ENCODE results near the gene CD2BP2.

CD2BP2 gene

GRCh38 chr16:30381291-30382041, 26.4 kb upstream of the CD2BP2 start:
- H3K4me1 Mint-ChIP-seq, result peaks cover 60% of the 10 kb centered on the region
- H3K9me3 Mint-ChIP-seq, result no peaks in the 10 kb centered on the region
- H3K36me3 Mint-ChIP-seq, result peaks cover 4% of the 10 kb centered on the region
- H3K27ac Mint-ChIP-seq, result peak overlapping the region; percentile 93
- no peaks in the 10 kb centered on the region for H3K27me3 Mint-ChIP-seq
- H3K4me3 Mint-ChIP-seq, result peak overlapping the region; percentile 89

- no peaks in the 10 kb centered on the region for H3K27me3 Mint-ChIP-seq
Measured at GRCh38 chr16:30380803-30381208, 25.7 kb upstream of the CD2BP2 start.

GRCh38 chr16:30380072-30380802, 25.1 kb upstream of the CD2BP2 start:
- H3K36me3 Mint-ChIP-seq, result peaks cover 4% of the 10 kb centered on the region
- H3K4me1 Mint-ChIP-seq, result peaks cover 54% of the 10 kb centered on the region

More at GRCh38 chr16:30380803-30381208, 25.7 kb upstream of the CD2BP2 start:
- Mint-ChIP-seq H3K9me3 (no peaks in the 10 kb centered on the region), H3K36me3 (peaks cover 4% of the 10 kb centered on the region), H3K4me1 (peaks cover 60% of the 10 kb centered on the region), H3K4me3 (peak overlapping the region; percentile 89), H3K27ac (peak overlapping the region; percentile 93)

DNA sequence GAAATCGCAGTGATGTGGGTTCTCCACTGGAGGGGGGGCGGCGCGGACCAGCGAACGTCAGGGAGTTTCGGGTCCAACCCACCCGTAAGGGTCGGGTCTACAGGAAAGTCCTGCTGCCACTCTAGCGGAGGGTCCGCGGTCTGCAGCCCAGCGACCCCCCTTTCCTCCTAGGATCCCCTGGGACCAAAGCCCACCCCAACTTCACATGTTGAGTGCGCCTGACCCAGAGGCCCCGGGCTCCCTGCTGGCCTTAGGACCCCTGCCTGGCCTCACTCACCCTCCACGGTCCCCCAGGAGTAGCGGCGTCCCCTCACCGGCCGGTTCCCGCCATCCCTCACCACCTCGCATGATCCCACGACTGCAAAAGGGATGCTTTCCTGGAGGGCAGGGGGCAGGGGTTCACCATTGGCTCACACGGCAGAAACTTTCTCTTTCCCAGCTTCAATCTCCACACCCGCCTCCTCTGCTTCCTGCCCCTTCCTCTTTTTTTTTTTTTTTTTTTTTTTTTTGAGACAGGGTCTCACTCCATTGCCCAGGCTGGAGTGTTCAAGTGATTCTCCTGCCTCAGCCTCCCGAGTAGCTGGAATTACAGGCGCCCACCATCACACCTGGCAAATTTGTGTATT, 24.2 kb upstream of the CD2BP2 start:
- peak overlapping the region; percentile 93 for H3K27ac Mint-ChIP-seq
- no peaks in the 10 kb centered on the region for H3K27me3 Mint-ChIP-seq
- peaks cover 4% of the 10 kb centered on the region for H3K36me3 Mint-ChIP-seq
- H3K9me3 Mint-ChIP-seq, result no peaks in the 10 kb centered on the region
- peaks cover 53% of the 10 kb centered on the region for H3K4me1 Mint-ChIP-seq
- H3K4me3 Mint-ChIP-seq, result peak overlapping the region; percentile 96

More at GRCh38 chr16:30380072-30380802, 25.1 kb upstream of the CD2BP2 start:
- Mint-ChIP-seq H3K27me3 (no peaks in the 10 kb centered on the region), H3K9me3 (no peaks in the 10 kb centered on the region), H3K27ac (peak overlapping the region; percentile 93), H3K4me3 (peak overlapping the region; percentile 96)

GRCh38 chr16:30378236-30379157, 23.4 kb upstream of the CD2BP2 start:
- H3K36me3 Mint-ChIP-seq, result peaks cover 4% of the 10 kb centered on the region
- no peaks in the 10 kb centered on the region for H3K9me3 Mint-ChIP-seq
- H3K4me1 Mint-ChIP-seq, result peaks cover 49% of the 10 kb centered on the region
- H3K27me3 Mint-ChIP-seq, result no peaks in the 10 kb centered on the region
- peak overlapping the region; percentile 96 for H3K4me3 Mint-ChIP-seq
- peak overlapping the region; percentile 99 for H3K27ac Mint-ChIP-seq

DNA sequence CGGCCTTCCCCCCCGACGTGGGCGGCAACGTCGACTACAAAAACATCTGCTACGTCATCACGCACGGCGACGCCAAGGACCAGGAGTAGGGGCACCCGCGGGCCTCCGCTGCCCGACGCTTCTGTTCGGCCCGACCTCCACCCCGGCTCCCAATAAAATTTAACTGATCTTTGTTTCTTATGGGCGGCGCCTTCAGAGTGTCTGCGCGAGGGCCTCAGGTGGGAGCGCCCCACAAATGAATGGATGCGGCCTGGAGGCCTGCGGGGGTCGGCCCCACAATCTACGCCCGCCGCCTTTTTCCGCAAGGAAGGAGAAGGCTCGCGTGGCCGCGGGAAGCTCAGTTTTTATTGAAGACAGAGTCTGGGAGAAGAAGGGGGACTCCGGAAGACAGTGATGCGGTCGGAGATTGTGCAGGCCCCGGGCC, 22.7 kb upstream of the CD2BP2 start:
- no peaks in the 10 kb centered on the region for H3K9me3 Mint-ChIP-seq
- H3K4me3 Mint-ChIP-seq, result peak overlapping the region; percentile 96
- peak overlapping the region; percentile 99 for H3K27ac Mint-ChIP-seq
- peaks cover 4% of the 10 kb centered on the region for H3K36me3 Mint-ChIP-seq
- H3K4me1 Mint-ChIP-seq, result peaks cover 45% of the 10 kb centered on the region
- H3K27me3 Mint-ChIP-seq, result no peaks in the 10 kb centered on the region

DNA sequence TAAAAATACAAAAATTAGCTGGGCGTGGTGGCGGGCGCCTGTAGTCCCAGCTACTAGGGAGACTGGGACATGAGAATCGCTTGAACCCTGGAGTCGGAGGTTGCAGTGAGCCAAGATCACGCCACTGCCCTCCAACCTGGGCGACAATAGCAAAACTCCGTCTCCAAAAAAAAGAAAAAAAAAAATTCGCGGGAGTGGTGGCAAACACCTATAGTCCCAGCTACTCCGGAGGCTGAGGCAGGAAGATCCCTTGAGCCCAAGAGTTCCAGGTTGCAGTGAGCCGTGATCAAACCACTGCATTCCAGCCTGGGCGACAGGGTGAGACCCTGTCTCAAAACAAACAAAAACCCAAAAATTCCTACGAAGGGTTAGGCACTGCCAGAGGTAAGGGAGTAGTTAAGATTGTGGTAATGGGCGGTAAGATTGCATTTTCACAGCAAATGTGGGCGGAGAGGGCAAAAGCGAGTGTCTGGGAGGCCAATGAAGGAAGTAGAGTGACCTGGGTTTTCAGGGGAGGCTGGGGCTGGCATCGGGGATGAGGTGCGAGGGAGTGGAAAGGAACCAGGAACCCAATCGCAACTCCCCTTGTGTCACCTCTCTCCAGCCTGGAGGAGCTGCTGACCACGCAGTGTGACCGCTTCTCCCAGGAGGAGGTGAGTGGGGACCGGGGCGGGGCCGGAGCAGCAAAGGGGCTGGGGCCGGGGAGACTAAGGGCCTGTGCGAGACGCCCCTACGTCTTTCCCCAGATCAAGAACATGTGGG, 22.1 kb upstream of the CD2BP2 start:
- peak overlapping the region; percentile 99 for H3K27ac Mint-ChIP-seq
- H3K9me3 Mint-ChIP-seq, result no peaks in the 10 kb centered on the region
- peaks cover 4% of the 10 kb centered on the region for H3K36me3 Mint-ChIP-seq
- H3K4me3 Mint-ChIP-seq, result peak overlapping the region; percentile 96
- H3K4me1 Mint-ChIP-seq, result peaks cover 44% of the 10 kb centered on the region
- no peaks in the 10 kb centered on the region for H3K27me3 Mint-ChIP-seq

DNA sequence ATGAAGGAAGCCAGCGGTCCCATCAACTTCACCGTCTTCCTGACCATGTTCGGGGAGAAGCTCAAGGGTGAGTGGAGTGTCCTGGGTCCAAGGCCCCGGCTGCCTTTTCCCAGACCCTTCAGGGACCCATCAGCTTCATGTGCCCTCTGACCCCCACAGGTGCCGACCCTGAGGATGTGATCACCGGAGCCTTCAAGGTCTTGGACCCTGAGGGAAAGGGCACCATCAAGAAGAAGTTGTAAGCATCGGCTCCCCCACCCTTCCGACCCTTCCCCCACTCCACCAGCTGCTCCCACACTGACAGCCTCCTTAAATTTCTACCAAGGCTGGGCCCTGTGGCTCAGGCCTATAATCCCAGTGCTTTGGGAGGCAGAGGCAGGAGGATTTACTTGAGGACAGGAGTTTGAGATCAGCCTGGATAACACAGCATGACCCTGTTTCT, 21.4 kb upstream of the CD2BP2 start:
- H3K27me3 Mint-ChIP-seq, result no peaks in the 10 kb centered on the region
- no peaks in the 10 kb centered on the region for H3K9me3 Mint-ChIP-seq
- peak overlapping the region; percentile 59 for H3K27ac Mint-ChIP-seq
- peaks cover 46% of the 10 kb centered on the region for H3K4me1 Mint-ChIP-seq
- H3K36me3 Mint-ChIP-seq, result peaks cover 4% of the 10 kb centered on the region
- H3K4me3 Mint-ChIP-seq, result no peak overlapping the region

GRCh38 chr16:30375864-30376263, 20.8 kb upstream of the CD2BP2 start:
- peaks cover 45% of the 10 kb centered on the region for H3K4me1 Mint-ChIP-seq
- no peak overlapping the region for H3K4me3 Mint-ChIP-seq
- H3K36me3 Mint-ChIP-seq, result peaks cover 4% of the 10 kb centered on the region
- no peaks in the 10 kb centered on the region for H3K9me3 Mint-ChIP-seq
- peak overlapping the region; percentile 59 for H3K27ac Mint-ChIP-seq
- no peaks in the 10 kb centered on the region for H3K27me3 Mint-ChIP-seq

DNA sequence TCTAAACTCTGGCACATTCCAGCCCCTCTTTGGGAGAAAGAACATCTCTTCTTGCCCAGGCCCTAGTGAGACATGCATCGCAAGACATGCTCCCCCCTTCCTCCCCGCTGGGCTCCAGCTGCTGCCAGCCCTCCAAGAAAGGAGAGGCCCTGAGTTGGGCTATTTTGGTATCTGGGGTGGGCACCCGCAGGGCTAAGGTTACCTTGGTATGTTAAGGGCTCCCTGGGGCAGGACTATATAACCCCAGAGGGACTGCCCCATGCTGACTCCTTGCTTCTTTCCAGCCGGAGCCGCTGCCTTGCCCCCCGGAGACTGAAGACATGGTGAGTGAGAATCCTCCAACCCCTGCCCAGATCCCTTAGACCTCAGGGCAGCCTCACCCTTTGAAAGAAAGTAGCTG, 19.4 kb upstream of the CD2BP2 start, which contains the start of gene MYL11:
MYL11 (plus strand) TSS at position 265 of the 400 bp plus-strand sequence; CDS start at position 321, 56 bp downstream.
- Mint-ChIP-seq H3K27me3 (no peaks in the 10 kb centered on the region), H3K4me1 (peaks cover 32% of the 10 kb centered on the region), H3K4me3 (no peak within 1 kb of the TSS), H3K36me3 (no peaks in the 10 kb centered on the region), H3K27ac (peak within 1 kb of the TSS; percentile 62), H3K9me3 (no peaks in the 10 kb centered on the region)

DNA sequence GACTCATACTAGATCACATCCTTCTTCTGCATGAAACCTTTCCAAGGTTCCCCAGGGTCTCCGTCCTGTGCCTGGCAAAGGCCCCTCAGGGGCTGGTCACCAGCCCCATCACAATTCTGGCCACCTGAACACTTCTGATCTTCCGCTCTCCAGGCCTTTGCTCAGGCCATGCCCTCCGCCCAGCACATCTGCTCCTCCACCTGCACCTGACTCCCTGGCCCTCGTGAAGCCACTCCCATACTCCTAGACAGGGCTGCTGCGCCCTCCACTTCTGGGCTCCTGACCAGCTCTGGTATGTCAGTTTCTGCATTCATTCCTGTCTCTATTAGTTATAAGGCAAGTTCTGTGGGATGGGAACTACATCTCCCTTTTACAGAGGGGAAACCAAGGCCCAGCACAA, 17.6 kb upstream of the CD2BP2 start:
- no peaks in the 10 kb centered on the region for H3K27me3 Mint-ChIP-seq
- H3K4me3 Mint-ChIP-seq, result peak overlapping the region; percentile 51
- H3K36me3 Mint-ChIP-seq, result no peaks in the 10 kb centered on the region
- H3K9me3 Mint-ChIP-seq, result no peaks in the 10 kb centered on the region
- H3K4me1 Mint-ChIP-seq, result peaks cover 36% of the 10 kb centered on the region
- H3K27ac Mint-ChIP-seq, result peak overlapping the region; percentile 97

DNA sequence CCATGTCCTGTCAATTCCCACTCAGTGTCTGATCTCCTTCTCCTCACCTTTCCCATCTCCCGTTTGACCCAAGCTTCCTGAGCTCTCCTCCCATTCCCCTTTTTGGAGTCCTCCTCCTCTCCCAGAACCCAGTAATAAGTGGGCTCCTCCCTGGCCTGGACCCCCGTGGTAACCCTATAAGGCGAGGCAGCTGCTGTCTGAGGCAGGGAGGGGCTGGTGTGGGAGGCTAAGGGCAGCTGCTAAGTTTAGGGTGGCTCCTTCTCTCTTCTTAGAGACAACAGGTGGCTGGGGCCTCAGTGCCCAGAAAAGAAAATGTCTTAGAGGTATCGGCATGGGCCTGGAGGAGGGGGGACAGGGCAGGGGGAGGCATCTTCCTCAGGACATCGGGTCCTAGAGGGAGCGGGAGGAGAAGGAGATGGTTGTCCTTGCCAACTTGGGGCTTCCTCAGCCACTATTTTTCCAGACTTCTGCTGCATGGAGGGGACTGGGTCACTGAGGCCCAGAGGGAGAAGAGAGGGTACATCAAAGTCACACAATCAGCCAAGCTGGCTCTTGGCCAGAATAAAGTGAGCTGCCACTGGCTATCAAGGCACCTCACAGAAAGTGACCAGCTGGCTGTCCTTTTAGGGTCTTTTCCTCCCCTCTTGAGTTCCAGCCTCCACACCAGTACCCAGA, 17.1 kb upstream of the CD2BP2 start:
- H3K4me3 Mint-ChIP-seq, result peak overlapping the region; percentile 79
- H3K27ac Mint-ChIP-seq, result peak overlapping the region; percentile 97

GRCh38 chr16:30371248-30371816, 16.2 kb upstream of the CD2BP2 start:
- Mint-ChIP-seq H3K4me3 (peak overlapping the region; percentile 79), H3K9me3 (no peaks in the 10 kb centered on the region), H3K27me3 (no peaks in the 10 kb centered on the region), H3K27ac (peak overlapping the region; percentile 96), H3K36me3 (no peaks in the 10 kb centered on the region), H3K4me1 (peaks cover 42% of the 10 kb centered on the region)

More for the DNA sequence above, 17.1 kb upstream of the CD2BP2 start:
- H3K36me3 Mint-ChIP-seq, result no peaks in the 10 kb centered on the region
- H3K4me1 Mint-ChIP-seq, result peaks cover 36% of the 10 kb centered on the region
- no peaks in the 10 kb centered on the region for H3K27me3 Mint-ChIP-seq
- no peaks in the 10 kb centered on the region for H3K9me3 Mint-ChIP-seq

All from activated naive CD4-positive, alpha-beta T cell treated with anti-CD3 and anti-CD28 coated beads, Interleukin-2, amount 50 U/mL, for 24 hours (primary cell).